DND-41 (cell line): ENCODE measurements around the gene XIRP2.

ENCODE experiments used
- ATAC-seq: fragments of 200-7000 bp; cut with Tn5 transposase; 3 replicates; pipeline ENCODE4 v1.9.1; 2021; ENCODE audit warnings: low read depth; ENCODE audit not compliant: insufficient read depth
- DNase-seq: peaks from one replicate; pipeline ENCODE4 v3.0.0-alpha.2; 2020
- H2AFZ ChIP-seq: 2 replicates; pipeline ENCODE4 v1.6.0; 2012; ENCODE audit warnings: low read depth, low read length
- H3K27ac ChIP-seq: 2 replicates; pipeline ENCODE4 v1.5.1; 2012; ENCODE audit warnings: low read length, inconsistent platforms
- H3K27me3 ChIP-seq: fragments of 200-600 bp; sonication (generic); 2 replicates; pipeline ENCODE4 v1.6.0; 2012; ENCODE audit warnings: low read length, mild to moderate bottlenecking, inconsistent platforms; ENCODE audit not compliant: insufficient read depth, poor library complexity
- H3K36me3 ChIP-seq: 2 replicates; pipeline ENCODE4 v1.5.1; 2012; ENCODE audit warnings: low read length, inconsistent platforms; ENCODE audit not compliant: insufficient read depth
- H3K4me1 ChIP-seq: 2 replicates; pipeline ENCODE4 v1.5.1; 2012; ENCODE audit warnings: mild to moderate bottlenecking, low read length; ENCODE audit not compliant: insufficient read depth
- H3K4me2 ChIP-seq: 2 replicates; pipeline ENCODE4 v1.6.0; 2012; ENCODE audit warnings: mild to moderate bottlenecking, moderate library complexity, low read length, inconsistent platforms; ENCODE audit not compliant: insufficient read depth
- H3K4me3 ChIP-seq, 2 experiments: fragments of 200-600 bp in 1 of 2; shearing (Covaris generic) in 1 of 2; 2 replicates each; pipeline ENCODE4 v1.5.1; 2012 to 2016; ENCODE audit warnings: inconsistent platforms in 2 of 2, low read length in 2 of 2, mild to moderate bottlenecking in 2 of 2, low read depth in 1 of 2, moderate library complexity in 1 of 2
- H3K79me2 ChIP-seq: 2 replicates; pipeline ENCODE4 v1.6.0; 2012; ENCODE audit warnings: low read length, inconsistent platforms; ENCODE audit not compliant: insufficient read depth
- H3K9ac ChIP-seq: 2 replicates; pipeline ENCODE4 v1.6.0; 2012; ENCODE audit warnings: low read depth, mild to moderate bottlenecking, inconsistent platforms, low read length, moderate library complexity
- H3K9me3 ChIP-seq: 2 replicates; pipeline ENCODE4 v1.5.1; 2012; ENCODE audit warnings: low read length, moderate library complexity, mild to moderate bottlenecking, inconsistent platforms; ENCODE audit not compliant: insufficient read depth, severe bottlenecking
- H4K20me1 ChIP-seq: 2 replicates; pipeline ENCODE4 v1.6.0; 2012; ENCODE audit warnings: low read length; ENCODE audit not compliant: insufficient read depth
- EZH2 ChIP-seq: IDR thresholded peaks from 3 replicates; pipeline ENCODE4 v1.6.1; 2012; ENCODE audit warnings: borderline replicate concordance, low read depth, mild to moderate bottlenecking, moderate library complexity, low read length, inconsistent platforms; ENCODE audit not compliant: severe bottlenecking
- TF ChIP-seq, protein P1 (sequence below): IDR thresholded peaks from 2 replicates; pipeline ENCODE4 v1.5.1; 2012; ENCODE audit warnings: borderline replicate concordance, low read length, moderate library complexity, mild to moderate bottlenecking; ENCODE audit not compliant: poor library complexity, severe bottlenecking; ENCODE audit errors: extremely low read depth

The XIRP2 gene

GRCh38 chr2:167128130-167128529 is 239.8 kb downstream of the XIRP2 start:
- Histone ChIP-seq H3K4me2 (no peak overlapping the region), H3K9ac (no peak overlapping the region), H3K4me1 (no peaks in the 10 kb centered on the region), H3K36me3 (no peaks in the 10 kb centered on the region), H2AFZ (no peak overlapping the region), H3K9me3 (no peaks in the 10 kb centered on the region), H3K27ac (no peak overlapping the region), H3K79me2 (no peaks in the 10 kb centered on the region), H3K27me3 (no peaks in the 10 kb centered on the region), H4K20me1 (no peaks in the 10 kb centered on the region), H3K4me3 (no peak overlapping the region)
- TF ChIP-seq, protein P1, sequence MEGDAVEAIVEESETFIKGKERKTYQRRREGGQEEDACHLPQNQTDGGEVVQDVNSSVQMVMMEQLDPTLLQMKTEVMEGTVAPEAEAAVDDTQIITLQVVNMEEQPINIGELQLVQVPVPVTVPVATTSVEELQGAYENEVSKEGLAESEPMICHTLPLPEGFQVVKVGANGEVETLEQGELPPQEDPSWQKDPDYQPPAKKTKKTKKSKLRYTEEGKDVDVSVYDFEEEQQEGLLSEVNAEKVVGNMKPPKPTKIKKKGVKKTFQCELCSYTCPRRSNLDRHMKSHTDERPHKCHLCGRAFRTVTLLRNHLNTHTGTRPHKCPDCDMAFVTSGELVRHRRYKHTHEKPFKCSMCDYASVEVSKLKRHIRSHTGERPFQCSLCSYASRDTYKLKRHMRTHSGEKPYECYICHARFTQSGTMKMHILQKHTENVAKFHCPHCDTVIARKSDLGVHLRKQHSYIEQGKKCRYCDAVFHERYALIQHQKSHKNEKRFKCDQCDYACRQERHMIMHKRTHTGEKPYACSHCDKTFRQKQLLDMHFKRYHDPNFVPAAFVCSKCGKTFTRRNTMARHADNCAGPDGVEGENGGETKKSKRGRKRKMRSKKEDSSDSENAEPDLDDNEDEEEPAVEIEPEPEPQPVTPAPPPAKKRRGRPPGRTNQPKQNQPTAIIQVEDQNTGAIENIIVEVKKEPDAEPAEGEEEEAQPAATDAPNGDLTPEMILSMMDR = no peak
- no peak for TF ChIP-seq EZH2
- ATAC-seq = no peak
- DNase-seq = no peak

- TF ChIP-seq, protein P1 = no peak
- no peak overlapping the region for H3K9ac ChIP-seq
- H3K4me3 ChIP-seq = no peak overlapping the region
- no peak overlapping the region for H3K4me2 ChIP-seq
- DNase-seq (no peak), ATAC-seq (no peak)
- H3K79me2 ChIP-seq = no peaks in the 10 kb centered on the region
- H3K4me1 ChIP-seq = no peaks in the 10 kb centered on the region
- no peaks in the 10 kb centered on the region for H3K27me3 ChIP-seq
- H2AFZ ChIP-seq = no peak overlapping the region
- no peak overlapping the region for H3K27ac ChIP-seq
- H3K9me3 ChIP-seq = no peaks in the 10 kb centered on the region
- H4K20me1 ChIP-seq = no peaks in the 10 kb centered on the region
- H3K36me3 ChIP-seq = no peaks in the 10 kb centered on the region
Measured at GRCh38 chr2:167132066-167132465, 243.8 kb downstream of the XIRP2 start.

DNA sequence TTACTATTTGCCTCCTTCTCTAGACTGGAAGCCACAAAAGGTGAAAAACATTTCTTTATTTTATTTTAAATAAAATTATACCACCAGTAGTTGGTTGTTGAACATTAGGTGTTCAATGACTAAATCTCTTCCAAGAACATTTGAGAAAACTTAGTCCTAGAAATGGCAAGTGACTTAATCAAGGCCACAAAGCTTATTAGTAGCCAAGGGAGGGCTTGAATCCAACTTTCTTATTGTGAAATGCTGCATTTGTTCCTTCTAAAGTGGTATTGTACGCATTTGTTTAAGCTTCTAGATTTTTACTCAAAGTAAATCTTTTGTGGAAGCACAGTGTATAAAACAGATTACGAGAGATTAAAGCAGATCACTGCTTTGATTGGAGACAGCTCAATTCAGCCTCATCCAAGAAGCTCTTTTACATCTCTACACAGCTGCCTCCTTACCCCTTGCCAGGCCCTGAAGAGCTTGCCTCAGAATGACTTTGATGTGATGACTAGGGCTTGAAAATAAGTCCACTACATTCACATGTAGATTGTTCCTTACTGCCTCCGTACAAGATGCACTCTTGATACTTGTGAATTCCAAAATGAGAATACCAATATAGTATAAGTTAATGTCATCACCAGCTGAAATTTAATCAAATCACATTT is 244.8 kb downstream of the XIRP2 start:
- ATAC-seq = no peak
- Histone ChIP-seq H3K4me2 (no peak overlapping the region), H4K20me1 (no peaks in the 10 kb centered on the region), H3K9ac (no peak overlapping the region), H3K9me3 (no peaks in the 10 kb centered on the region), H2AFZ (no peak overlapping the region), H3K79me2 (no peaks in the 10 kb centered on the region), H3K36me3 (no peaks in the 10 kb centered on the region), H3K27me3 (no peaks in the 10 kb centered on the region), H3K4me3 (no peak overlapping the region), H3K27ac (no peak overlapping the region), H3K4me1 (no peaks in the 10 kb centered on the region)
- no peak for TF ChIP-seq EZH2
- TF ChIP-seq, protein P1 = no peak
- no peak for DNase-seq

- ATAC-seq = no peak
- H3K36me3 ChIP-seq = no peaks in the 10 kb centered on the region
- H3K9me3 ChIP-seq = no peaks in the 10 kb centered on the region
- no peak overlapping the region for H3K27ac ChIP-seq
- no peak overlapping the region for H2AFZ ChIP-seq
- no peaks in the 10 kb centered on the region for H3K27me3 ChIP-seq
- no peaks in the 10 kb centered on the region for H4K20me1 ChIP-seq
- no peaks in the 10 kb centered on the region for H3K79me2 ChIP-seq
- no peak overlapping the region for H3K4me3 ChIP-seq
- H3K9ac ChIP-seq = no peak overlapping the region
- no peak for DNase-seq
- TF ChIP-seq EZH2 = no peak
- TF ChIP-seq, protein P1 = no peak
- H3K4me1 ChIP-seq = no peaks in the 10 kb centered on the region
- no peak overlapping the region for H3K4me2 ChIP-seq
Measured at GRCh38 chr2:167133614-167134013, 245.3 kb downstream of the XIRP2 start.
